Right cardiac atrium (tissue), 5 donors: ENCODE results near the gene NOTCH3. TPM values are rescaled to one million over a fixed set of nuclear protein-coding genes. Genes with fewer than 3 reads are reported as not detected.

Experiments used
- ATAC-seq, 2 donors: fragments of 200-7000 bp; cut with Tn5 transposase; one replicate each; pipeline versions ENCODE4 v1.8.0 to v1.9.1; 2020; ENCODE audit warnings: moderate library complexity in 2 of 2, mild to moderate bottlenecking in 1 of 2
- DNase-seq, 3 donors: peaks; one replicate each; pipeline ENCODE4 v3.0.0-alpha.2; 2020
- H3K27ac ChIP-seq: one replicate; pipeline ENCODE4 v1.5.1; 2013; ENCODE audit warnings: mild to moderate bottlenecking, low read length, control low read depth, moderate library complexity
- H3K27me3 ChIP-seq: one replicate; pipeline ENCODE4 v1.6.1; 2013; ENCODE audit not compliant: control insufficient read depth, insufficient read depth
- H3K4me1 ChIP-seq: one replicate; pipeline ENCODE4 v1.6.1; 2013; ENCODE audit warnings: low read length; ENCODE audit not compliant: control insufficient read depth, insufficient read depth
- H3K4me3 ChIP-seq: one replicate; pipeline ENCODE4 v1.5.1; 2013; ENCODE audit warnings: low read length, control low read depth
- H3K9me3 ChIP-seq: one replicate; pipeline ENCODE4 v1.6.1; 2013; ENCODE audit warnings: low read length; ENCODE audit not compliant: control insufficient read depth
- WGBS: extraction: QIAGEN DNeasy Blood & Tissue Kit; methylation state at CpG from one replicate; pipeline ENCODE4 v1.1.7; 2013; 5-methylcytosine and 5-hydroxymethylcytosine counted together
- intact Hi-C, 4 donors: fragments of 100-400 bp; cut with DNase I; formaldehyde crosslinking; loops; one replicate each; pipeline versions ENCODE4 v1.11.0 to v1.14.0; 2022 to 2023
- long read RNA-seq, 4 donors: library from polyadenylated mRNA; unstranded; transcript quantifications; one replicate each; pipeline ENCODE4 v2.0.0, GENCODE V29; 2020 to 2021
- polyA plus RNA-seq: library from polyadenylated mRNA; stranded (reverse); fragments of 200-250 nt; gene quantifications from one replicate; pipeline ENCODE4 v1.2.3, GENCODE V29; 2013
- total RNA-seq, 4 donors: library from RNA; stranded (reverse); fragmentation: NEBNext Ultra II Directional; extraction: Animal tissue kit (Norgen Biotek cat#: 25700); gene quantifications; one replicate each; pipeline ENCODE4 v1.2.1, GENCODE V29; 2021
- donor health status: healthy with polysubstance abuse.
- donor health status: DM: no; HTN: yes; CAD: no.
- donor health status: DM: no; HTN: no; CAD: no.
- donor health status: DM: no; HTN: yes; CAD: no; lungs with severe emphysema.
- donor health status: DM: yes; HTN: yes; CAD: no.

NOTCH3 gene
- total RNA-seq (10 to 100 TPM; 11.3 to 22.1 (median 17.2) TPM), polyA plus RNA-seq (10.9 TPM)
- long read RNA-seq, donor 1, partial matches to known transcripts = 16 of 38 reads
- long read RNA-seq, donor 1, other reads (novel, unspliced or antisense) = 22 of 38 reads
- long read RNA-seq, donor 2, partial matches to known transcripts = 5 of 7 reads
- long read RNA-seq, donor 2, other reads (novel, unspliced or antisense) = 2 of 7 reads
- long read RNA-seq, donor 3, partial matches to known transcripts = 0 of 1 reads
- long read RNA-seq, donor 3, other reads (novel, unspliced or antisense) = 1 of 1 reads
- long read RNA-seq, donor 4, partial matches to known transcripts = 8 of 14 reads
- long read RNA-seq, donor 4, other reads (novel, unspliced or antisense) = 6 of 14 reads

- intact Hi-C loops = no loop called here
These were observed at the start of gene NOTCH3 for GRCh38 chr19:15200553-15201364. Gene NOTCH3, minus strand, starts transcription at chr19:15200995. Its CDS starts 90 bp downstream, at chr19:15200905.

DNA sequence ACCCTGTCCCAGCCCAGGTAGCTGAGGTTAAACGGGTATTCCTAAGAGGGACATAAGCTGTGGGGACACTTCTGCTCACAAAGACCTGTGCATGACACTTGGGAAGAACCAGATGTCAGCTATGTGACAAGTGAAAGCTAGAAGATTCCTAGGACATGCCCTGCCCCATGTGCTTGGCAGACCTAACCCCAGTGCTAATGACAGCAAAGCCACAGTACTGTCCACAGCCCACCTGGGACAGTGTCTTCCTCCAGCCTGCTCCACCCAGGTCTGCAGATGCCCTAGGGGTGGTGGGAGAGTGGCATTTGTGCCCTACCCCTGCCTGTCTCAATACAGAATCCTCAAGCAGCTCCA, 49.8 kb upstream of the NOTCH3 start:
- WGBS = 24% methylated on average over 1 of the region's 1 CpG
- Histone ChIP-seq H3K27me3 (no peaks in the 10 kb centered on the region), H3K27ac (peak overlapping the region; percentile 97), H3K4me1 (peaks cover 40% of the 10 kb centered on the region), H3K4me3 (no peak overlapping the region), H3K9me3 (no peaks in the 10 kb centered on the region)
- ATAC-seq = no peak
- intact Hi-C loops = loop anchor here in 1 of 4 donors (5.0 kb wide), 1 partner anchor 73 kb away; no protein-coding TSS in a partner anchor
- no peak for DNase-seq

More at GRCh38 chr19:15200553-15201364, at the start of gene NOTCH3:
- H3K27me3 ChIP-seq = no peaks in the 10 kb centered on the region
- no peaks in the 10 kb centered on the region for H3K4me1 ChIP-seq
- ATAC-seq (peak; percentile 9 to 12), DNase-seq (peak in 2 of 3 donors; percentile 70 to 73)
- peak within 1 kb of the TSS; percentile 78 for H3K4me3 ChIP-seq
- H3K27ac ChIP-seq = peak within 1 kb of the TSS; percentile 70
- WGBS = 2% methylated on average over 74 of the region's 74 CpGs
- H3K9me3 ChIP-seq = no peaks in the 10 kb centered on the region

GRCh38 chr19:15249972-15250639, 49.3 kb upstream of the NOTCH3 start:
- ATAC-seq = peak; percentile 38 to 55
- 19% methylated on average over 15 of the region's 15 CpGs for WGBS
- DNase-seq = peak; percentile 82 to 89 (median 89)
- H3K9me3 ChIP-seq = no peaks in the 10 kb centered on the region
- intact Hi-C loops = loop anchor here in 1 of 4 donors (5.0 kb wide), 1 partner anchor 73 kb away; no protein-coding TSS in a partner anchor
- H3K4me3 ChIP-seq = no peak overlapping the region
- H3K27ac ChIP-seq = peak overlapping the region; percentile 97
- no peaks in the 10 kb centered on the region for H3K27me3 ChIP-seq
- peaks cover 40% of the 10 kb centered on the region for H3K4me1 ChIP-seq

- intact Hi-C loops = no loop called here
- 51% methylated on average over 6 of the region's 6 CpGs for WGBS
- Histone ChIP-seq H3K27me3 (no peaks in the 10 kb centered on the region), H3K27ac (peak overlapping the region; percentile 97), H3K4me1 (peaks cover 40% of the 10 kb centered on the region), H3K4me3 (no peak overlapping the region), H3K9me3 (no peaks in the 10 kb centered on the region)
- DNase-seq (no peak), ATAC-seq (no peak)
These were observed 48.7 kb upstream of the NOTCH3 start for GRCh38 chr19:15249528-15249874.

GRCh38 chr19:15248648-15249527, 48.1 kb upstream of the NOTCH3 start:
- intact Hi-C loops = no loop called here
- no peak overlapping the region for H3K4me3 ChIP-seq
- 38% methylated on average over 19 of the region's 19 CpGs for WGBS
- H3K9me3 ChIP-seq = no peaks in the 10 kb centered on the region
- H3K27me3 ChIP-seq = no peaks in the 10 kb centered on the region
- peaks cover 40% of the 10 kb centered on the region for H3K4me1 ChIP-seq
- peak overlapping the region; percentile 97 for H3K27ac ChIP-seq
- DNase-seq (peak; percentile 93 to 96 (median 95)), ATAC-seq (peak; percentile 68 to 76)

DNA sequence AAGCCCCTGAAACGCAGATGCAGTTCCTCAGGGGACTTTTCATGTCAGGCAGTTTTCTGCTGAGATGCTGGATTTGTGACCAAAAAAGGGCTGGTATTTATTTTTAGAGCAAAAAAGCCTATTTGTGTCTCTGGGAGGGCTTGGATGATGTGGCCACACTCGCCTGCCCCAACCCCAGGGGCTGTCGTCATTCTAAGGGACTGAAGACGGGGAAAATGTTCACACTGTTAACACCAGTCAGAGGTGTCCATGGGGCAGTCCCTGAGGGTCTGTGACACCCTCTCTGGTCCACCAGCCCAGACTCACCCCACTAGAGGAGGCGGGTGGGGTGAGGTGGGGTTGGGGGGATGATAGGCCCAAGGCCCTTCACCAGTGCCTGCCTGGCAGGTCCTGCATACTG, 47.3 kb upstream of the NOTCH3 start:
- peaks cover 40% of the 10 kb centered on the region for H3K4me1 ChIP-seq
- 58% methylated on average over 5 of the region's 5 CpGs for WGBS
- peak in 1 of 3 donors; percentile 67 for DNase-seq
- H3K4me3 ChIP-seq = no peak overlapping the region
- intact Hi-C loops = no loop called here
- no peak for ATAC-seq
- no peaks in the 10 kb centered on the region for H3K9me3 ChIP-seq
- H3K27me3 ChIP-seq = no peaks in the 10 kb centered on the region
- peak overlapping the region; percentile 97 for H3K27ac ChIP-seq

DNA sequence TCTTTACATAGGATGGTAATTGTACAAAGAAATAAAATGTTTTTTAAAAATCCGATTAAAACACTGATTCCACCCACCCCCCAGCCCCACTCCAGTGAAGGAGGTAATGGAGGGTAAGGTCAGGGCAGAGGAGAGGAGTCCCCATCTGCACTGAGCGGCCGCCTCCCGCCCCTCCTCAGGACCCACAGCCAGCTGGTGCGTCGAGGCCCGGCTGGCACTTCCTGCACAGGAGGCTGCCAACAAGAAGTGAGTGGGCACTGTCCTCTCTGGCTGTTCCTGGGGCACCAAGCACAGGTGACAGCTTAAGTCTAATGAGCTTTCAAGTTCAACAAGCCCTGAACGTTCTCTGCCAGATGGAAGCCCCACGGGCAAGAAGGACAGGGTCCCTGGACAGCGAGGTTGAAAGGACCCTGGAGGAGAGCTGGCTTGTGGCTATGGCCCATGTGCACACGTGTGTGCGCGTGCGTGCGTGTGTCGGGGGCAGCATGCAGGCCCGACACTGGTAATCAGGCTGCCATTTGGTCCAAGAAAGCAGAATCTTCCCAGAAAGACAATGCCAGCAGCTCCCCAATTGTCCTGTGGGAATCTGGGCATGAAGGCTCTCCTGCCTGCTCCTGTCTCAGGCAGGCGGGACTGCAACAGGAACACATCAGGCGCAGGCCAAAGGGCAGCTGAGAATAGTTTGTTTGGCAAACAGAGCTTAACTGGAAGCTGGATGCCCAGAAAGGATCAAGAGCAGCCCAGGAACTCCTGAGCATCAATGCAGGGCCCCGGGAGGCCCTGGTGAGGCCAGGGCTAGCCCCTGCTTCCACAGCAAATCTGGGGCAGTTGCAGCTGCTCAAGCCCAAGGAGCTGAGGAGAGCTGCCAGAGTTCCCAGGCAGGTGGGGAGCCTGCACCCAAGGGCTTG, 46.6 kb upstream of the NOTCH3 start:
- Histone ChIP-seq H3K27ac (peak overlapping the region; percentile 36), H3K27me3 (no peaks in the 10 kb centered on the region), H3K4me1 (peaks cover 34% of the 10 kb centered on the region), H3K9me3 (no peaks in the 10 kb centered on the region), H3K4me3 (no peak overlapping the region)
- WGBS = 64% methylated on average over 20 of the region's 20 CpGs
- intact Hi-C loops = no loop called here
- ATAC-seq (no peak), DNase-seq (peak in 1 of 3 donors; percentile 56)

DNA sequence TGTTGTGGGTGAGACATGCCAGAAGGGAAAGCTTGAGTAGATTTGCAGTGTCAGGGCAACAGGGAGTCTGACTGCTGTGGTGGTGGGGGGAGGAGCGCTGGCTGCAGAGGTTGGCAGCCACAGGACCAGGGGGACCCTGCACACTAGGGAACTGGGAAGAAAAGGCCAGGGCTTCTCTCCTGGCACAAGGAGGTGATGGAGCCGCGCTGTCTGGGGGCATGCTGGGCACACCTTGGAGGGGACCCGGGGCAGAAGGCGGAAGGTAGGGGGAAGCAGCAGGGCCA, 45.3 kb upstream of the NOTCH3 start:
- intact Hi-C loops = no loop called here
- Histone ChIP-seq H3K27ac (no peak overlapping the region), H3K9me3 (no peaks in the 10 kb centered on the region), H3K4me1 (peaks cover 30% of the 10 kb centered on the region), H3K27me3 (no peaks in the 10 kb centered on the region), H3K4me3 (no peak overlapping the region)
- ATAC-seq (no peak), DNase-seq (no peak)
- 92% methylated on average over 5 of the region's 5 CpGs for WGBS

- no peaks in the 10 kb centered on the region for H3K27me3 ChIP-seq
- ATAC-seq (no peak), DNase-seq (no peak)
- 88% methylated on average over 20 of the region's 20 CpGs for WGBS
- H3K4me1 ChIP-seq = peaks cover 25% of the 10 kb centered on the region
- H3K4me3 ChIP-seq = no peak overlapping the region
- H3K27ac ChIP-seq = no peak overlapping the region
- intact Hi-C loops = no loop called here
- no peaks in the 10 kb centered on the region for H3K9me3 ChIP-seq
These were observed 44.8 kb upstream of the NOTCH3 start for GRCh38 chr19:15245370-15246197.
